Stimulated activated CD8-positive, alpha-beta memory T cell treated with anti-CD3 and anti-CD28 coated beads, Interleukin-4, amount 100 ng/mL, for 1 hour (primary cell): ENCODE results near the gene ALCAM.

Experiments used
- DNase-seq, 2 donors: peaks; one replicate each; pipeline ENCODE4 v3.0.0-alpha.2; 2020; ENCODE audit warnings: low read depth in 2 of 2, low spot score in 1 of 2

ALCAM gene

GRCh38 chr3:105473521-105474223, 107.0 kb downstream of the ALCAM start:
- no peak for DNase-seq

GRCh38 chr3:105480768-105481167, 114.1 kb downstream of the ALCAM start:
- DNase-seq = no peak

DNA sequence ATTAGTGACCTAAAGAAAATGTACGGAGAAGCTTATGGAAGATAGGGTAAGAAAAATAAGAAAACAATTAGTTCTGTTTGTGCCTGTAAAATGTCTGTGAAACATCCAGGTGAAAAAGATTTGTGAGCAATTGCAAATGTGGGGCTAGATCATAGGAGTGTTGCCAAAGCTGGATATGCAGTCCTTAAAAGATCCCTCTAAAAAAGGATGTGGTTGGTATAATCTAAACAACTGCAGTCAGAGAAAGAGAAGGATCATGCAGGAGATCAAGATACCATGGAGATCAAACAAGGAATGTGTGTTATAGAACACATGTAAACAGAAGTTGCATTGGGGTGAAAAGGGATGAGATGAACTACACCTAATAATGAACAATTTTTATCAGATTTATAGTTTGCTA, 116.8 kb downstream of the ALCAM start:
- no peak for DNase-seq

GRCh38 chr3:105490045-105490444, 123.3 kb downstream of the ALCAM start:
- no peak for DNase-seq

GRCh38 chr3:105493305-105493892, 126.7 kb downstream of the ALCAM start:
- no peak for DNase-seq

- DNase-seq = no peak
These were observed 128.3 kb downstream of the ALCAM start for GRCh38 chr3:105495021-105495420.

GRCh38 chr3:105496343-105496742, 129.6 kb downstream of the ALCAM start:
- DNase-seq = no peak

DNA sequence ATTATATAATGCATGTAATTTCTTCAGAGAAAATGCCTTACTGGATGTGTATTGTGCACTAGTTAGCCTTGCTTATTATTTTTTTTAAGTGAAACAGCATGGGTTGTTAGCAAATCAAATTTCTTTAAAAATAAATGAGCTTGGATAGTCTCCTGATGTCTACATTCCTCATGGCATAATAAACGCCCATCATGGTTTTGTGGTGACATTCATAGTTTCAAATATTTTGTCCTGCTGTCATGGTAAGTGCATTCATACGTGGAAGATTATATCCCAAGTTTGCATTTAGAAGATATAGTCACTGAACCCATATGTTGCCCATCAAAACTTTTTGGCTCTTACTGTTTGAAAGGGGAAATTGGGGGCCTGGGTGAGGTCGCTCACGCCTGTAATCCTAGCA, 130.7 kb downstream of the ALCAM start:
- DNase-seq = no peak

DNA sequence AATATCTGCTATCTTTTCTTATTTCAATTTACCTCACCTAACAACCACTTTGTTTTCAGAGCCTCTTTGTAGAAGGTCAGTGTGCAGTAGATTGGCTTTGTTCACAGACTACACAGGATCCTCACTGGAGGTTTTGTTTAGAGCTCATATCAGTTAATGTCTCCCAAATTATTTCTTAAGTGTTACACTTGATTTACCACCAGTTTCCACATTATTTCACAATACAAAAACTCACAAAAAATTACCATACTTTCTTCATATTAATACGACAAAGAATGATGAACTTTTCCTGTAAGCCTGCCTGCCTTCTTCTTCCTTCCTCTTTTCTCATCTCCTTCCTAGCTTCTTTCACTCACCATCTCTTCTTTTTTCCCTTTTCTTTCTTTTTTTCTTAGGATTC, 133.3 kb downstream of the ALCAM start:
- DNase-seq = no peak

GRCh38 chr3:105502333-105502732, 135.6 kb downstream of the ALCAM start:
- no peak for DNase-seq

DNA sequence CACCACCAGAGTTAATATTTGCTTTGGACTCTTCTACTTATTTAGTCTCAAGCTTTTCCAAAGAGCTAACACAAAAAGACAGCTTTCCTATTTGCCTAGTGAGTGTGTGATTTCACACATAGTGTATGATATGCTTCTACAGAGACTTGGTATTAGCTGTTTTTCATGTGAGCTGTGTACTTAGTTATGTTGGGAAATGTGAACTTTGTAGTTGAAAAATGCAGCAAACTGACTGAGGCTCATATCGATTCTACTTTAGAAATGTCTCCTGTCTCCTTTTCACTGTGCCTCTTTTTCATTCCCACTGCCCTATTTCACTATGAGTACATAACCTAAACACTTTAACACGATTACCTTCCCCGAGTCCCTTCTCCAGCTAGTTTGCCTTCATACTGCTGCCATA, 136.5 kb downstream of the ALCAM start:
- DNase-seq = no peak

DNA sequence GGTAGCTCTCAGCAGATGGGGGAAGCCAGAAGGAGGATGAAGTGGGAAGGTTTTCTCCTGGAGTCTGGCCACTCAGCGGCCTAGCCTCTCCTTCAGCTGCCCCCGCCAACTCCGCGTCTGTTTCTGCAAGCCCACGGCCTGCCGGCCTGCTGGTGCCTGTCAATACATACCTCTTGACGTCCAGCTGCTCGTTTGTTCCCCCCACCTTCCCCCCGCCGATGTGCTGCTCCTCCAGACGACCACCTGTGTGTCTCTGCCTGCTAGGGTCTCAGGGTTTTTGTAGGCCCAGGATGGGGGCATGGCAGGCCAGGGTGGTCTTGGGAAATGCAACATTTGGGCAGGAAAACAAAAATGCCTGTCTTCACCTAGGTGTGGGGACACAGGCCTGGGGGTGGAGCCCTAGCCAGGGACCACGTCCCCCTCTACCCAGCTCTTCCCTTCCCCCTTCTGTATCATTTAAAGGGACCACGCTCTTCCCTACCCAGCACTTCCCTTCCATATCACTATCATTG, 137.8 kb downstream of the ALCAM start:
- no peak for DNase-seq

GRCh38 chr3:105505170-105505569, 138.5 kb downstream of the ALCAM start:
- no peak for DNase-seq

- no peak for DNase-seq
These were observed 144.3 kb downstream of the ALCAM start for GRCh38 chr3:105511031-105511430.

- no peak for DNase-seq
These were observed 145.4 kb downstream of the ALCAM start for GRCh38 chr3:105512061-105512460.

DNA sequence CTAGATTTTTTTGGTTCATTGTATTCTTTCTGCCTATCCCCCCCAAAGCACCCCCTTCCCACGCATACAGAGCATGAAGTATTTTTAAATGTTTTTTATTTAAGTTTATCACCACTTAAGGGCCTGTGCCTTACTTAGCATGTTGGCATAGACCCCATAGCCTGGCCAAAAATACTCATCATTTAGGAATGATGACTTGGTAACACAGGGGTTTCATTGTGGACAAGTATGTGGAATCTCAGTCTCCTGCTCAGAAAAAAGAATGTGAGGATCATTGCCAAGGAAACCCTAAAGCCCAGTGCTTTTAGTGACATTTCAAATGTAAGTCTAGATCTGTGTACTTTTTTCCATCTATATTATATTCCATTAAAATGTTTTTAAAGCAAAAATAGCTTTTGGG, 146.3 kb downstream of the ALCAM start:
- no peak for DNase-seq

DNA sequence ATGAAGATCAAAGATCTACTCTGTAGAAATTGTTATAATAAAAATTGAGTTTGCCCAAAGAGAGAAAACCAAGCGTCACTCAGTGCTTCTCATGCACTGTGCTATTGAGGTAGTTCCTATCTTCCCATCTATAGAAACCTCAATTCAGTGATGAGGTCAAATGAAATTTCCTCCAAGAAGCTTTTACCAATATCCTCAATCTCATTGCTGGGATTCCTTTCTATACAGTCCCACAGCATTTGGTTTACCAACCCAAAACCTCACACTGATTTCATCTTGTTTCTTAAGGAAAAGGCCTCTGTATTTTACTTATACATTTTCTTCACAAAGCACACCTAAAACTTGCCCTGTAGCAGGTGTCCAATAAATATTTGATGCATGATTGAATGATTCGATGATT, 147.2 kb downstream of the ALCAM start:
- no peak for DNase-seq

DNA sequence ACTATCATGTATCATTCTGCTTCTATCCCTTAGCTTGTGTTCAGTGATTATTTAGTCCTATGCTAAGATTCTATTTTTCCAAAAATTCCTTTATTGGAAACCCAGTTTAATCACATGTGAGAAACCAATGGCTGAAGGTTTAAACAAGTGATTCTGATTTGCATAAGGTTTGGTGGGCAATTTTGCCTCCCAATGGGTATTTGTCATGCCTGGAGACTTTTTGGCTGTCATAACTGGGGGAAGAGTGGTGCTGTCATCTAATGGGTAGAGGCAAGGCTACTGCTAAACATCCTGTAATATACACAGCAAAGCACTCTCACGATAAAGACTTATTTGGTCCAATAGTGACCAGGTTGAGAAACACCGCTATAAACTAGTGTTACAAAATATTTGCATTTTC, 148.7 kb downstream of the ALCAM start:
- DNase-seq = no peak

DNA sequence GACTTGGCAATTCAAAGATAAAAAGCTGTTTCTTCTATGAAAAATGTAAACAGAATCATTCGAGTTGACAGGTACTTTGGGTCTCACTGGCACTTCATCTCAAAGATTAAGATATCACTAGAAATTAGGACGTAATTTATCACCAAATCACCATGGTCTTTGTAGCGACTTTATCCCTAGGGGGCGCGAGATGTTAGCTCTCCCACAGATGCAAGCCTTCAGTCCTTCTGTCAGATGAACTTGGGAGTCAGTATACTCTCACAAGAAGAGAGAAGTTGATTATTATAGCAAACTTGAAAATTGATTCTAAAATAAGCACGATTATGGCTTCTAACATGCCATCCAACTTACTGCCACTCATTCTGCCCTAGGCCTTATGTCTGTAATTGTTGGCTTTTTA, 150.3 kb downstream of the ALCAM start:
- no peak for DNase-seq

DNA sequence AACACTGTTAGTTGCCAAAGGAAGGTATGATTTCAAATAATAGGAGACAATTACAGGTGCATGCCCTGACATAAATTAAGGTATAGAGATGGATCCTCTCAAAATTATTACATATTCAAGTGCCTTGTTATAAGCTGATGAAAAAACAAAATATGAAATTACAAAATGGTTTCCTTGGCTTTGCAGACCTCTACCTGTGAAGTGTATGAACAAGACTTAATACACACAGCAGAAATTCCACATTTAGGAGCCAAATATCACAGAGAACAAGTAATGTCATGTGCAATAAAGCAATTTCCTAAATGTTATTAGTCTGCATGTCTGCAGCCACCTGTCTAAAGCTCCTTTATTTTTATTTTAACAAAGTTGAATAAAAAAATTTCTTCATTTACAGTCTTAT, 151.5 kb downstream of the ALCAM start:
- DNase-seq = no peak

DNA sequence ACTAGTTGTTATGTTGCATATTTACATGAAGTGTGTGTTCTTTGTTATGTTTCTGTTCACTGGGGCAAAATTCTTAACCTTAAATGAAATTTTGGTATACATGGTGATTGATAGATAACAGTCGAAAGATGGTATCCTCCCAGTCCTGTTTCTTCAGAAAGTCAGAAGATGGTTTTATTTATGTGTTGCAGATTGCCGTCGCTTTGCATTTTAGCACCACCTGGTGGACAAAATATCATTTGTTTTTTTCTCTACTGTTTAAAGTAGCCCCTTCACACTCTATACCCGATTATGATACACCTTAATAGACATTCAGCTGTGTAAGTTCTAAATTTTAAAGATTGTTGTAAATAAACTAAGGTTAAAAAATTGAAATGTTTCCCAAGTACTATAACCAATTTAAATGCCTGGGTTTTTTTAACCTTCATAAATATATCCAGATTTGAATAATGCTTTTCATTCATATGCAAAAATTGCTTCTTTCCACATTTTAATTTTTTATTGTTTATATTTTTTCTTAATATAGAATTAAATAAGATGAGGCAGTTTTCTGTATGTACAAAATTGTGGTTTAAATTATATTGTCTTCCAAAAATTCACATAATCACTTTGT, 152.2 kb downstream of the ALCAM start:
- DNase-seq = no peak

DNA sequence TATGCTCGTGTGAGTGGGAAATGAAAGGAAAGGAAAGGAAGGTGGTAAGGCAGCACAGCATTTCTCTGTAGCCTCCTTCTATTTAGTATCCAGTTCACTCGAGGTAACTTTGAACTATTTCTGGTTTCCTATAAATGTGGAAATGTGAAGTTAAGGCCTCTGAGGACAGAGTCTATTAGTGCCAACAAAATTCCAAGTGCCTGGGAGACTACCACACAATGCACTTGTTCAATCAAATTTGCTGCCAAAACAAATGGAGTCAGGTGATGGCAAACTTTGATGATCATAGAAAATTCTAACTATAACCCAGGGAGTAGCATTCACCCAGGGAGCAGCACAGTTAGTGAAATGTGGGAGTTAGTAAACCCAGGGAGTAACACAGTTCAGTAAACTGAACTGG, 155.1 kb downstream of the ALCAM start:
- no peak for DNase-seq

DNA sequence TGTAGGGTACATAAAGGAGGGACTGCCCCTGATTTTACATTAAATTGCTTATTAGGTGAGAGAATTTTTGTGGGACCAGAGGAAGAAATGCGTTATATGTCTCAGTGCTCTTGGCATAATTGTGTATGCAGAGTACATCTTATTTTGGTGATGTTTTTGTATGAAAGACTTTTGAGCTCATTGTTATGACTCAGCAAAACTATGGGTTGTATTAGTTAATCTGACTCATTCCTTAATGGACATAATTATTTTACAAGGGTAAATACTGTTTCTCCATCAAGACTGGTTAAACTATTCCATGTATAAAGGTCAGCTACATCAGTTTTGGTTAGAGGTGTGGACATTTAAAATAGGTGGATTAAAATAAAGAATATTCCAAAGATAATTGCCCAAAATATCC, 156.8 kb downstream of the ALCAM start:
- no peak for DNase-seq
